GM21723 (cell line): Measurements from ENCODE around the gene XPR1.

ENCODE experiments used
- ATAC-seq: cut with Tn5 transposase; IDR thresholded peaks from one replicate; pipeline ENCODE4 v1.9.1; 2021; ENCODE audit warnings: mild to moderate bottlenecking, moderate library complexity; ENCODE audit not compliant: unreplicated experiment

Gene XPR1

DNA sequence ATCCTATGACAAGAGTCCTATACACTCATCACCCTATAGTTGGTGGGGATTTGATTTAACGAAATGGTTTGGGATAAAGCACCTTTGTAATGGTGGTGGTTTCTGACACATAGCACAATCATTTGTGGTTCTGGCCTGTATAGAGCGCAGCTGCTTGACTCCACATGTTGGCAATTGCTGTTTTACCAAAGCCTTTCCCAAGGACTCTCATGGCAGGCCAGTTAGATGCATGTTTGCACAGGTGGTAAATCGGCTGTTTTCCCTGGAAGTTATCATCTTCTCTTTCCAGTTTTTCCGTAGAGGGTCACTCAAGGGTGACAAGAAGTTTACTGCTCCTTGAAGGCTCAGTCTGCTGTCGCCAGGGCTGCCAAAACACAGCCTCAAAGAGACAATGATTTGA lies 17.1 kb upstream of the XPR1 start:
- no peak for ATAC-seq

DNA sequence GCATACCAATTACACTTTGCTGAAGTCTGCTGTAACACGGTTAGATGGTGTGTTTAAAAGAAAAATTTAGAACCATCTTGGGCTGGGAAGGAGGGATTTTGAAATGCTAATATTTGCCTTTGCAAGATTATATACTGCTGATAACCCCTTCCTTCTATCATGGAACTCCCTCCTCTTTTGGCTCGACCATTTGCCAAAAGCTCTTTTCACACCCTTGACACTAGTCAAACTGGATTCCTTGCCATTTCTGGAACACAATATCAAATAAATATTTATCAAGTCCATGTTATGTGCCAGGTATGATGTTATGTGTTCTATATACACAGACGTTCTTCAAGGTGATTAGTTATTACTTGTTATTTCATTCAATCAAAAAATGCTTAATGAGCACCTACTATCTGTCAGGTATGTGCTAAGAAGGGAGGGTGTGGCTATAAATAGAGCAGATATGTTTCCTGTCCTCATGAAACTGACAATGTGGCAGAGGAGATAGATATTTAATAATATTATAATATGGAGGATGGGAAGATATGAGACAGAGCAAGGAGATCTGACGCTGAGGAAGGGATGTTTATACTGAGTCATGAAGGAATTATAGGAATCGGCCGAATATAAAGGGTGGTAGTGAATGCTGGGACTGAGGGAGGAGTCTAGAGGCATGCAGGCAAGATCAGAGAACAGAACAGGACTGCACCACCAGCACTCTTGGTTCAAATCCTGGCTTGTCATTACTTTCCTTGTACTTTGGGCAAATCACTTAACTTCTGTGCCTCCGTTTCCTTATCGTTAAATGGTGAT lies 16.1 kb upstream of the XPR1 start:
- ATAC-seq: no peak

DNA sequence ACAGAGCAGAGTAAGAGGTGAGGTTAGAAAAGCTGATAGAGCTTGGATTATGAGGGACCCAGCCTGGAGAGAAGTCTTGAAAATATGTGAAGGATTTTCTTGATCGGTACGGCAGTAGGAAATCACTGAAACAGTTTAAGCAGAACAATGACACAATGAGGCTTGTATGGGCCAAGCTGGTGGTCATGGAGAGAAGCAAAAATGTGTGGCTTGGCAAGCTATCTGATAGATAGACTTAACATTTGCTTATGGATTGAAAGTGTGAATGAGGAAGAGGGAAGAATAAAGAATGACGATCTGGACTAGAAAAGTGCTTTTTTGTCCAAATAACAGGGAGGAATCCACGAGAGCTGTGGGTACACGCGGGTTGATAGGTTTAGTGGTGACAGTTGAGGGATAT lies 15.4 kb upstream of the XPR1 start:
- no peak for ATAC-seq

GRCh38 chr1:180617774-180618395 lies 13.9 kb upstream of the XPR1 start:
- no peak for ATAC-seq

GRCh38 chr1:180620581-180620980 lies 11.2 kb upstream of the XPR1 start:
- no peak for ATAC-seq

DNA sequence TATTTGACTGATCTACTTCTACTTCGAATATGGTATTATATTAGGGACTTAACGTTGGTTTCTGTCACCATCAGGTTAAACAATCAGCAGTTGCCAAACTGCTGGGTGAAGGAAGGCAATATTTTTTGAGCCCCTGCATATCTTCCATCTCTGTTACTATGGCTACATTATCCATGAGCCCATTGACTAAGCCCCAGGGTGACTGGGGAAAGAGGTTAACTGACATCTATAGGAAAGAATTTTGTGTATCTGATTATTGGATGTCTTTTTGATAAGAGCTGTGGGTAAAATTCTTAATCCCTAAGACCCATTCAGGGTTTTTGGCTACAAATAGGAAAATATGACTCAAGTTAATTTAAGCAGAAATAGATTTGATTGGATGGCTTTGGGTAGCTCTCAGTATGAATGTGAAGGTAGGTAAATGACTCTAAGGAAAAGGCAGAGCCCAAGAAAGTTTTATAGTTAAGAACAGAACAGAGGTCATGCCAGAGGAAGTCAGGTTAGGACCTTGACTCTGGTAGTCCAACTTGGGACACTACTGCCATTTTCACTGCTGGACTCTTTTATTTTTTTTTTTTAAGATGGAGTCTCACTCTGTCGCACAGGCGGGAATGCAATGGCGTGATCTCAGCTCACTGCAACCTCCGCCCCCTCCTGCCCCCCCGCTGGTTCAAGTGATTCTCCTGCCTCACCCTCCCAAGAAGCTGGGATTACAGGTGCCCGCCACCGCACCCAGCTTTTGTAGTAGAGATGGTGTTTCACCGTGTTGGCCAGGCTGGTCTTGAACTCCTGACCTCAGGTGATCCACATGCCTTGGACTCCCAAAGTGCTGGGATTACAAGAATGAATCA lies 8.9 kb upstream of the XPR1 start:
- ATAC-seq: no peak

DNA sequence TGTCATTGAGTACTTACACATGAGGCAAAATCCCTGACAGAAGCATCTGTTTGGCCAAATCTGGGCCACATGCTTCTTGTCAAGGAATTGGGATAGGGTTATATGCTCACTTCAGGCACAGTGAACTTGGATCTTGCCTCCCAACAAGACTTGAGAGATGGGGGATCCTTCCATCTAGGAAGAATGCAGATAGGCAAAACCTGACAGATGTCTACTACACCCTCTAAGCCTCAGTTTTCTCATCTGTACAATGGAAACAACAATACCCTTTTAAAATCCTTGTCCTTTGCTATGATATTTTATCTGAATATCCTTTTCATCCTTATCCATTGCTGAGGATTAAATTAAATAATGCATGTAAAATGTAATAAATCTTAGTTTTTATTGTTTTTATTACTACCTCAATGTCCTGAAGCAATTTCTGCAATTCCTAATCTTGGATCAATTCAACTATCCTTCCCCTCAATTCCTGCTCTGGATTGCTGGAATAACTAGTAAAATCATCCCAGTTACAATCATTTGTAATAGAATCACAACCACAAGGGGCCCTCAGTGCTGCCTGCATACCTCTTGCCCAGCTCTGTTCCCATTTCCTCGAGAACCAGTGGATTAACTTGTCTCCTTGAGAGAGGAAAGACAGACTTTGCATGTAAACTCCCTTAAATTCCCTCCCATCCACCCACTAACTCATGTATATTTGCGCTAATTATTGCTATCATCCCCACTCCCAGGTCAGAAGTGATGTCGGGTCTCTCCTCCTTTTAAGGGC lies 8.1 kb upstream of the XPR1 start:
- ATAC-seq: no peak

- ATAC-seq: no peak
These were observed 5.1 kb upstream of the XPR1 start for GRCh38 chr1:180626711-180627110.

GRCh38 chr1:180627411-180627810 lies 4.4 kb upstream of the XPR1 start:
- no peak for ATAC-seq

GRCh38 chr1:180628646-180629045 lies 3.2 kb upstream of the XPR1 start:
- no peak for ATAC-seq

DNA sequence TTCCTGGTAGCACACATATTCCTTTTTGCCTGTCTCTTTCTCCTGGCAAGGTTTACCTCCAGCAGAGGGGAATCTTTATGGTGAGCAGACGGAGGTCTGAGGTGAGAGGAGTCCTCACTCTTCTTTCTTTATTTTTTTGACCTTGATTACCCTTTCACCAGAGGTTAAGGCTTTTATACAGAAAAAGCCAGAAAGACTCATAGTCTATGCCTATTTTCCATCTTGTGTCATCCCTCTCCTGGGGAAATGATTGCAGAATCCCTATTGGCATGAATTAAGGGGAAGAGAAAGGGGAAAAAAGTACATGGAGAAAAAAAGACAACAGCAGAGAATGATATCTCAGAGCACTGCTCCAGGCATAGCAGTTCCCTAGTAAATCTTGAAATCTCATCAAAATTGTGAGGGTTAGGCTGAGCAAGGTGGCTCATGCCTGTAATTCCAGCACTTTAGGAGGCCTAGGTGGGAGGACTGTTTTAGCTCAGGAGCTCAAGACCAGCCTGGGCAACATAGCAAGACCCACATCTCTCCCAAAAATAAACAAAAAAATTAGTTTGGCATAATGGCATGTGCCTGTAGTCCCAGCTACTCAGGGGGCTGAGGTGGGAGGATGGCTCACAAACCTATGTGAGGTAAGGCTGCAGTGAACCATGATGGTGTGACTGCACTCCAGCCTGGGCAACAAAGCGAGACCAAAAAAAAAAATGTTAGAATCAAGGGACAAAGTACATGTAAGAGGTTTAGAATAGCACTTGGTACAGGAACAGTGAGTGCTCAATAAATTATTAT lies 1.2 kb upstream of the XPR1 start:
- no peak for ATAC-seq

GRCh38 chr1:180631194-180631765 lies 542 bp upstream of the XPR1 start:
- ATAC-seq: no peak

- ATAC-seq: peak; percentile 51
These were observed 669 bp downstream of the XPR1 start for GRCh38 chr1:180632326-180633056.

- no peak for ATAC-seq
These were observed 1.5 kb downstream of the XPR1 start for GRCh38 chr1:180633057-180634056.

GRCh38 chr1:180636138-180636537 lies 4.3 kb downstream of the XPR1 start:
- ATAC-seq: no peak

- ATAC-seq: no peak
These were observed 8.0 kb downstream of the XPR1 start for GRCh38 chr1:180639871-180640270.

GRCh38 chr1:180640531-180640949 lies 8.7 kb downstream of the XPR1 start:
- no peak for ATAC-seq

GRCh38 chr1:180641662-180642061 lies 9.8 kb downstream of the XPR1 start:
- no peak for ATAC-seq
